ENCODE data around the gene SLCO3A1. TPM values are rescaled to one million over a fixed set of nuclear protein-coding genes. Genes with fewer than 3 reads are reported as not detected.

The SLCO3A1 gene
- total and polyA plus RNA-seq, 2 of the 8 experiments (the other 6 are each of a cell fraction or from before 2014, with no cell fraction given), result 15.1 to 20.4 TPM

GRCh38 chr15:91878319-91878870 is 24.9 kb downstream of the SLCO3A1 start (continued):
- TF ChIP-seq RNF2 (IDR thresholded peaks at IDR 0.05; ENCODE audit: borderline replicate concordance, low read depth, low read length, missing control alignments, poor library complexity, severe bottlenecking), result no peak
